Measurements from ENCODE around the gene NTF3. TPM values are rescaled to one million over a fixed set of nuclear protein-coding genes. Genes with fewer than 3 reads are reported as not detected.

The NTF3 gene
- total RNA-seq, 1 donor from 2014 or later: 8.9 TPM

DNA sequence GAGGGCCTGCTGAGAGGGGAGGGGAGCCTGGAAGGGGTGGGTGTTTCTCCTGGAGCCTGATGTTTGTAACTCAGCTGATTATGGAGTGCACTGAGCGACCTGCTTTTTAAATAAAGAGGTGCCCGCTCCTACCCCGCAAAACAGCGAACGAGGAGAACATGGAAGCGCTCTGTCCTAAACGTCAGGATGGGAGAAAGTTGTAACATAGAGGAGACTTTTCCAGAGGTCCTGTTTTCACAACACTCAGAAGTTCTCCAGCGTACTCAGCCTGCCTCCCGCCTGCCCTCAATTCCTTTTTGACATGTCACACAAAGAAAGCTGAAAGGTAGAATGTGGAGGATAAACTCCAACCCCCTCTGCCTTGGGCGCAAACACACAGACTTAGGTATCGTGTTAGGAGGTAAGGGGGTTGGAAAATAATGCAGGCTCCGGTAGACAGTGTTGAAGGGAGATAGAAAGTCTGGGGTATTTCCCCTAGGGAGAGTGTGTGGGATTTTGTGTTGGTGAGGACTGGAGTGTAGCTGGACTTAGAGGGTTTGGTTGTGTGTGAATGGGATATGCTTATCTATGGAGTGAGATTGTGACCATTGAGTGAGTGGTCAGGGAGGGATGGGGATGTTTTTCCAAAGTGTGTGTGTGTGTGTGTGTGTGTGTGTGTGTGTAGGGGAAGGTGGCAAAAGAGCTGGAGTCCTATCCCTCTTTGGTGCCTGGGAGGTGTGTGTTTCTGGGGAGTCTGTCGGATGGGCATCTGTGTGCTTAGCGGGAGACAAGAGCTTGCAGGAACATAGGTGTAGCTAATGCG lies 2.1 kb downstream of the NTF3 start:
- no peak for DNase-seq (ENCODE audit: low read depth)
- no peak for FAIRE-seq
- no peak overlapping the region for H3K4me3 Mint-ChIP-seq (ENCODE audit: unreplicated experiment)
- H3K27ac Mint-ChIP-seq (ENCODE audit: unreplicated experiment): no peak overlapping the region
- H3K36me3 Mint-ChIP-seq (ENCODE audit: low read depth, unreplicated experiment): peaks cover 14% of the 10 kb centered on the region
- H3K9me3 ChIP-seq (ENCODE audit: insufficient read depth, low read depth, low read length): no peaks in the 10 kb centered on the region
- peaks cover 49% of the 10 kb centered on the region for H3K79me2 ChIP-seq (ENCODE audit: insufficient read depth, low read length)
- H3K36me3 ChIP-seq (ENCODE audit: insufficient read depth, low read length): no peaks in the 10 kb centered on the region
- H3K4me3 ChIP-seq (ENCODE audit: insufficient read depth, low read depth, low read length): peak overlapping the region; percentile 65
- H2AFZ ChIP-seq (ENCODE audit: low read depth, low read length): peak overlapping the region; percentile 69
- H3K9me3 Mint-ChIP-seq (ENCODE audit: unreplicated experiment): peaks cover 17% of the 10 kb centered on the region
- H3K4me2 ChIP-seq (ENCODE audit: low read length): peak overlapping the region; percentile 93
- H3K9ac ChIP-seq (ENCODE audit: low read length): peak overlapping the region; percentile 81
- H3K27ac ChIP-seq (ENCODE audit: low read depth, low read length): no peak overlapping the region
- peaks cover 12% of the 10 kb centered on the region for H4K20me1 ChIP-seq (ENCODE audit: insufficient read depth, low read length)
- peaks cover 26% of the 10 kb centered on the region for H3K4me1 ChIP-seq (ENCODE audit: insufficient read depth, low read length)
- peaks cover 28% of the 10 kb centered on the region for H3K27me3 Mint-ChIP-seq (ENCODE audit: low read depth, unreplicated experiment)
- H3K27me3 ChIP-seq (ENCODE audit: insufficient read depth, low read length): peaks cover 46% of the 10 kb centered on the region
- TF ChIP-seq, protein P1, sequence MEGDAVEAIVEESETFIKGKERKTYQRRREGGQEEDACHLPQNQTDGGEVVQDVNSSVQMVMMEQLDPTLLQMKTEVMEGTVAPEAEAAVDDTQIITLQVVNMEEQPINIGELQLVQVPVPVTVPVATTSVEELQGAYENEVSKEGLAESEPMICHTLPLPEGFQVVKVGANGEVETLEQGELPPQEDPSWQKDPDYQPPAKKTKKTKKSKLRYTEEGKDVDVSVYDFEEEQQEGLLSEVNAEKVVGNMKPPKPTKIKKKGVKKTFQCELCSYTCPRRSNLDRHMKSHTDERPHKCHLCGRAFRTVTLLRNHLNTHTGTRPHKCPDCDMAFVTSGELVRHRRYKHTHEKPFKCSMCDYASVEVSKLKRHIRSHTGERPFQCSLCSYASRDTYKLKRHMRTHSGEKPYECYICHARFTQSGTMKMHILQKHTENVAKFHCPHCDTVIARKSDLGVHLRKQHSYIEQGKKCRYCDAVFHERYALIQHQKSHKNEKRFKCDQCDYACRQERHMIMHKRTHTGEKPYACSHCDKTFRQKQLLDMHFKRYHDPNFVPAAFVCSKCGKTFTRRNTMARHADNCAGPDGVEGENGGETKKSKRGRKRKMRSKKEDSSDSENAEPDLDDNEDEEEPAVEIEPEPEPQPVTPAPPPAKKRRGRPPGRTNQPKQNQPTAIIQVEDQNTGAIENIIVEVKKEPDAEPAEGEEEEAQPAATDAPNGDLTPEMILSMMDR (IDR thresholded peaks at IDR 0.05; ENCODE audit: insufficient read depth, low read depth, low read length): no peak
- no peak for TF ChIP-seq EZH2 (IDR thresholded peaks at IDR 0.05; ENCODE audit: insufficient read depth, low read length)
- peaks cover 18% of the 10 kb centered on the region for H3K4me1 Mint-ChIP-seq (ENCODE audit: low read depth, unreplicated experiment)

DNA sequence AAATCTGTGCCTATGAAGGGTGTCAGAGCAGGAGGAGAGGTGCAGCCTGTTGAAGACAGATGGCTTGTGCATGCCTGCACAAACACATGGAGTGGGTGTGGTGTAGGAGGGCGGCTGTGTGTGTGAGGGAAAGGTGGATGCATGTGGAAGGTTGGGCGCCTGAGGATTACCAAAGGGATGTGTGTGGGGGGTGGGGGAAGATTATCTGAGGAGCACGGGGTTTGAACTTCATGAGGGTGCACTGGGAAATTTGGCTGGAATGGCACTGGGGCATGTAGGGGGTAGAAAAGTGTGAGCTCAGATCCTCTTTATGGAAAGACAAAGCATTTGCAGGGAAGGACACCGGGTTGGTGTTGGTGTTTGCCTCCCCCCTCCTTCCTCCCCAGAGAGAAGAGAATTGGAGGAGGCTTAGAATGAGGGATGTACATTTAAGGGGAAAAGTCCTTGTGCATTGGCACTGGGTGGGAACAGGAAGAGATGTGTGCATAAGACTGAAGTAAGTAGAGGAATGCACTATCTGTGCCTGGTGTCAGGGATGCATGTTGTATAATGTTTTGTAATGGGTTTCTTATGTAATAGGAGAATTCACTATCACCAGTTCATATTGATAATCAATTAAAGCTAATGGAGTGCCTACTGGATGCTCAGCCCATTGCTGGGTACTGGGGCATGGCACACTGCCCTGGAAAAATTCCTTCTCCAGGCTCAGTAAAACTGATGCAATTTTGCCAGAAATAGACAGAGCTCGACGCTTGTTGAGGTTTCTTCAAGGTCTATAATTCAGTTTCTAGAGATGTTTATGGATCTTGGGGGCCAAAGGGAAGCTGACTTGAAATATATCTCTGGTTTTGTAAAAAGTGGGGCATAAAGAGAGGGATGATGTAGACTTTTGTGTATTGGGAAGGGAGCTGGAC lies 3.0 kb downstream of the NTF3 start:
- Histone ChIP-seq H3K36me3 (ENCODE audit: insufficient read depth, low read length) (no peaks in the 10 kb centered on the region), H3K4me2 (ENCODE audit: low read length) (peak overlapping the region; percentile 93), H3K27me3 (ENCODE audit: insufficient read depth, low read length) (peaks cover 40% of the 10 kb centered on the region), H3K9me3 (ENCODE audit: insufficient read depth, low read depth, low read length) (no peaks in the 10 kb centered on the region), H3K27ac (ENCODE audit: low read depth, low read length) (no peak overlapping the region), H2AFZ (ENCODE audit: low read depth, low read length) (no peak overlapping the region), H3K4me3 (ENCODE audit: insufficient read depth, low read depth, low read length) (peak overlapping the region; percentile 17), H3K79me2 (ENCODE audit: insufficient read depth, low read length) (peaks cover 56% of the 10 kb centered on the region), H3K9ac (ENCODE audit: low read length) (peak overlapping the region; percentile 81), H4K20me1 (ENCODE audit: insufficient read depth, low read length) (peaks cover 12% of the 10 kb centered on the region), H3K4me1 (ENCODE audit: insufficient read depth, low read length) (peaks cover 30% of the 10 kb centered on the region)
- TF ChIP-seq, protein P1 (IDR thresholded peaks at IDR 0.05; ENCODE audit: insufficient read depth, low read depth, low read length): no peak
- TF ChIP-seq EZH2 (IDR thresholded peaks at IDR 0.05; ENCODE audit: insufficient read depth, low read length): no peak
- peaks cover 12% of the 10 kb centered on the region for H3K4me1 Mint-ChIP-seq (ENCODE audit: low read depth, unreplicated experiment)
- H3K27ac Mint-ChIP-seq (ENCODE audit: unreplicated experiment): no peak overlapping the region
- H3K36me3 Mint-ChIP-seq (ENCODE audit: low read depth, unreplicated experiment): peaks cover 14% of the 10 kb centered on the region
- DNase-seq (ENCODE audit: low read depth): no peak
- FAIRE-seq: no peak
- H3K27me3 Mint-ChIP-seq (ENCODE audit: low read depth, unreplicated experiment): peaks cover 30% of the 10 kb centered on the region
- peaks cover 17% of the 10 kb centered on the region for H3K9me3 Mint-ChIP-seq (ENCODE audit: unreplicated experiment)
- no peak overlapping the region for H3K4me3 Mint-ChIP-seq (ENCODE audit: unreplicated experiment)

Measured in astrocyte (in vitro differentiated cells and primary cell).